ENCODE data around the gene TPX2. TPM values are rescaled to one million over a fixed set of nuclear protein-coding genes. Genes with fewer than 3 reads are reported as not detected.
A peak's percentile ranks its signal among the peaks of the same experiment; 100 is the strongest.
"Not testable (repeated sequence)": the region's sequence is repeated elsewhere in the genome, so short reads cannot be mapped to it uniquely, and the experiment has no call there.

Gene TPX2
- total RNA-seq, 1 donor from 2014 or later, result 16.5 TPM

- DNase-seq, result no peak
These were observed 30.6 kb downstream of the TPX2 start for GRCh38 chr20:31769681-31770080.

GRCh38 chr20:31770243-31770642 lies 31.2 kb downstream of the TPX2 start:
- no peak for DNase-seq

- no peak for DNase-seq
These were observed 35.3 kb downstream of the TPX2 start for GRCh38 chr20:31774408-31774807.

DNA sequence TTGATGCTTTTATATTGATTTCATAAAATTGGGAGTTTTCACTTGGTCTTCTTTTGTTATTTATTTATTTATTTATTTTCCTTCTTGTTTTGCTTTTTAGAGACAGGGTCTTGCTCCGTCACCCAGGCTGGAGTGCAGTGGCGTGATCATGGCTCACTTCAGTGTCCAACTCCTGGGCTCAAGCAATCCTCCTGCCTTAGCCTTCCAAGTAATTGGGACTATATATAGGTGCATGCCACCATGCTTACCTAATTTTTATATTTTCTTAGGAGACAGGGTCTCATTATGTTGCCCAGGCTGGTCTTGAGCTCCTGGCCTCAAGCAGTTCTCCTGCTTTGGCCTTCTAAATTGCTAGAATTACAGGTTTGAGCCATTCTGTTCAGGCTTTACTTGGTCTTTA lies 41.7 kb downstream of the TPX2 start:
- DNase-seq, result no peak

DNA sequence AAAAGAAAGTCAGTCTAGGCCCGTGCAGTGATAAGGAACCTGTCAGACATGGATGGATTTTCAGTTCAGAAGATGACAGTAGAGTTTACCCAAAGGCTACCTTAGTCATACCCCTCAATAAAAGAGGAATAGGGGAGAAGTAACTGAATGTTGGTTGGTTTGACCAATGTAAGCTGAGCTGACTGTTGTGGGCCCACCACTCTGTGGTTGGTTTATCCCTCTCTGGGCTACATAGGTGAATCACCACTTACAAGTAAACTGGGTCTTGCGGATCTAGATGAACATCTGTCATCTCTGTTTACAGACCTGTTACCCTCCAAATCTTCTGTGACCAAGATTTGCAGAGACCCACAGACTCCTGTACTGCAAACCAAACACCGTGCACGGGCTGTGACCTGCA lies 42.9 kb downstream of the TPX2 start:
- no peak for DNase-seq

DNA sequence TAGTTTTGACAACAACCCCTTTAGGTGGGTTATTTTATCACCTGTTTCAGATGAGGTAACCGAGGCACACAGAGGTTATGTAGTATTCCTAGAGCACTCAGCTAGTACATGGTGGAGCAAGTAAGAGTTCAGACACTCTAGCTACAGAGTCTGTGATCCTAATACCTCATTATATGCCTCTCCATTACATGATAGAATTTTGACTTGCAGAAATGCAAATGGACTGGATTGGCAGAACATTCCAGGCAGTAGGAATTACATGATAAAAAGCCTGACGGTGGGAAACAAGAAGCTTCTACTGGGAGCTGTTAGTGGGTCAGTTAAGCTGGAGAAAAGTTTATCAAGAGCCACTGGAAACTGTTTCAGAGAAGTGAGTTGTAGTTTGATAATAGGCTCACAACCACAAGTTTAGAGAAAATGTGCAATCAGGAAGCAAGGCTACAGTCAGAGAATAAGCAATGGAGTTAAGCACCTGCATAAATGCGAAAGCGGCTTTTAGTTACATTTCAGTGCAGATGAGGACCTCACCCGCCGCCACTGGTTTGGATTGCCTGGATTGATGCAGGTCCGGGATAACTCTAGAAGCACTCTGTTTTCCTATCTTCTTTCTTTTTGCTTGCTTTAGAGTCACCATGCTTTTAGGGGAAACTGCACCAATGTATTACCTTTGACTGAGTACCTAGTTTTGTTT lies 45.4 kb downstream of the TPX2 start:
- DNase-seq, result no peak

- no peak for DNase-seq
These were observed 46.0 kb downstream of the TPX2 start for GRCh38 chr20:31785089-31785488.

DNA sequence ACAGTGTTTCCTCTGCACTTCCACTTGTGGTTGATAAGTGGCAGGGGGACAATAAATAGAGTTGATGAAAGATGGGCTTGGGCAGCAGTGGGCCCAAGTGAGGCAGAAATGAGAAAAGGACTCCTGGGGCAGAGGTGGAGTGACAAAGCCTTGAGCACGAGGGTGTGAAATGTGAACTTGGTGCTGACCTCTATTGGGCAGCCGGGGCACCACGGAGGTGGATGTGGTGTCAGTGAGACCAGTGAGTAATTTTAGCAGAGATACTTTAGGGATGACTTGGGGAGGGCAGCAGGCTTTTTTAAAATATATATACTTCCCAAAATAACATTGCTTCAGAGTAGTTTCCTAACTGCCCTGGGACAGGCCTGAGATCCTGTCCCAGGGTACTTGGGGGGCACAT lies 49.5 kb downstream of the TPX2 start:
- DNase-seq, result no peak

GRCh38 chr20:31790401-31790800 lies 51.3 kb downstream of the TPX2 start:
- DNase-seq, result no peak

GRCh38 chr20:31797364-31797763 lies 58.3 kb downstream of the TPX2 start:
- no peak for DNase-seq

GRCh38 chr20:31801508-31801907 lies 62.4 kb downstream of the TPX2 start:
- no peak for DNase-seq

DNA sequence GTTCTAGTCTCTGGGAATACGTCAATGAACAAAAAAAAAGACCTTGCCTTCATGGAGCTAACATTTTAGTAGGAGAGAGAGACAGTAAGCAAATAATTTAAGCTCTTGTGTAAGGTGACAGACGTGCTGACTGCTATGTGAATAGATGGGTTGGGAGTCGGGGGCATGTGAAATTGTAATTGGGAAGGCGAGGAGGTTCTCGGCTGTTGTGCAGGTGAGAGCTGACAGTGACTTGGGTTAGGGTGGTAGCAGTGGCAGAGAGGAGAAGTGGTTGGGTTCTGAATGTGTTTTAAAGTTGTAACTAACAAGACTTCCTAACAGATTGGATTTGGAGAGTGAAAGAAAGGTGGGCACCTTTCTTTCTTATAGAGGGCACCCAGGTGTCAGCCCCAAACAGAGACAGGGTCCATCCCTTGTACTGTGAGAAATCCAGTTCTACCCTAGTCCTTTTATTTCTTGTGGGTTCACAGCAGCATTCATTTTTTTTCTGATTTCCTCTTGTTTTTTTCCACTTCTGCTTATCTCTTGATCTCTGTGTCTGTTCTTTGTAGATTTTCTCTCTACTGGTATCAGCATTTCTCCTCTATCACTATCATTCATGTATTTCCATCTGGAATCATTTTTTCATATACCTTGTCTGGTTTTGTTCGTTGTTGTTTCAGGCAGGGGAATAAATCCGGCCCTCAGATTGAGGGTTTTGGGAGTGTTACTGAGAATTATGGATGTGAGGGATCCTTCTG lies 64.6 kb downstream of the TPX2 start:
- no peak for DNase-seq

DNA sequence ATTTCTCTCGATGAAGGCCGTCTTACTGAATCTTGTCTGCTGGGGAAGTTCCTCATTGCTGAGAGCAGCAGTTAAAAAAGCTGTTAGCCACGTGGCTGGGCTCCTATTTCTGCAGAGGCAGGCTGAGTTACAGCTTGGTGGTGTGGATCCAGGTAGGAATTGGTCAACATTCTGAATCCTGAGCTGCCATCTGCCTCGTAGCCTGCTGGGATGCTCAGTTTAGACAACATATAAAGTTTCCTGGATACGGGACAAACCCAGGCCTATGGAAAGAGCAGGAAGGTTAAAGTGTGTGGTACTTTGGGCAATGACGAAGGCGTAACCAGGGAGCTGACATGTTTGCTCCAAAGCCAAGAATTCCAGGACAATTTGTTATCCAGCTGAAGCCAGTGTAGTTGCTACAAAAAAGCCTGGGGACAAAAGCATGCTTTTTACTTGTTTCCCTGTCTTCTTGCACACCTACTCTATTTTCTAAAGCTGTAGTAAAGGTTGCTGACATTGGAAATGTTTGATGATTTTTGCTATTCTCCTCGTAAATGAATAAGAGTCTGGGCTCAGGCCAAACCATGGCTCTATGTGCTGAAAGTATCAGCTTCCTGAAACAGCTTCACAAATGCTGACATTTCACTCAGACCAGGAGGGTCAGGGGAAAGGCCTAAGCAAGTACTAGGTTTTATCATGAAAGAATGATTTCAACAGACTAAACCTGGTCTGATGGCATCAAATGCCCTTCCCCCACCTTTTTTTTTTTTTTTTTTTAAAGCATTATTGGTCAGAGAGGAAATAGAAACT lies 67.7 kb downstream of the TPX2 start:
- DNase-seq, result no peak

DNA sequence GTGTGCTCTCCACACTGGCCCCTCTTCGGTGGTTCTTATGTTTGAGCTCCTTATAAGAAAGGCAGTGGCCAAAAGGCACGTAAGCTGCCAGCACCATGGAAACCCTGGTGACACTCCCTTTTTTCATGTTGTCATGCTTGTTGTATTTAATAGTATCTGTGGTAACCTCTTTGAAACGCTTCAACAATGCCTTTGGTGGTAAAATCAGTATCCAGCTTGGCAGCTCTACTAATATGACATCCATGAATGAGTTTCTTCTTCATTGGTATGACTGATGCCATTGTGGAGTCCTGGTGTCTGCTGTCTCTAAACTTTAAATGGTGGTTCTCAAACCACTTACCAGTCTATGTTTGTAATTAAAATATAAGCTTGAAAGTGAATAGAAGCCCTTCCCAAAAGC lies 69.4 kb downstream of the TPX2 start:
- no peak for DNase-seq

DNA sequence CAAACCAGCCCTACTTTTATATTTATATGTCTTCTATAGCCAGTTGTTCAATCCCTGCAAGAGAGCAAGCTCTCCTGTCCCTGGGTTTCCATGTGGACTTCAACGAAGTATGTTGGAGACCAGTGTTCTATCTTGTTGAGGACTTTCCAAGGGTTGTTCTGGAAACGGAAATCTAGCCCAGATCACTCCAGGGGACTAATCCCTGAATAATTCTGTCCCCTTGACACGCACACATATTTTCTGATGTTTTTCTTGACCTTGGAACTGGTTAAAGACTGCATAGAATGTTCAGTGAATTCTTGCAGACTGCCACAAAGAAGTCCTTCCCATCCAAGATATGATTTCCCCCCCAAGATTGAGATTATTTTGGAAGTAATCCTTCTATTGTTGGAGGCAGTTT lies 70.6 kb downstream of the TPX2 start:
- DNase-seq, result no peak

GRCh38 chr20:31811198-31811597 lies 72.1 kb downstream of the TPX2 start:
- no peak for DNase-seq

DNA sequence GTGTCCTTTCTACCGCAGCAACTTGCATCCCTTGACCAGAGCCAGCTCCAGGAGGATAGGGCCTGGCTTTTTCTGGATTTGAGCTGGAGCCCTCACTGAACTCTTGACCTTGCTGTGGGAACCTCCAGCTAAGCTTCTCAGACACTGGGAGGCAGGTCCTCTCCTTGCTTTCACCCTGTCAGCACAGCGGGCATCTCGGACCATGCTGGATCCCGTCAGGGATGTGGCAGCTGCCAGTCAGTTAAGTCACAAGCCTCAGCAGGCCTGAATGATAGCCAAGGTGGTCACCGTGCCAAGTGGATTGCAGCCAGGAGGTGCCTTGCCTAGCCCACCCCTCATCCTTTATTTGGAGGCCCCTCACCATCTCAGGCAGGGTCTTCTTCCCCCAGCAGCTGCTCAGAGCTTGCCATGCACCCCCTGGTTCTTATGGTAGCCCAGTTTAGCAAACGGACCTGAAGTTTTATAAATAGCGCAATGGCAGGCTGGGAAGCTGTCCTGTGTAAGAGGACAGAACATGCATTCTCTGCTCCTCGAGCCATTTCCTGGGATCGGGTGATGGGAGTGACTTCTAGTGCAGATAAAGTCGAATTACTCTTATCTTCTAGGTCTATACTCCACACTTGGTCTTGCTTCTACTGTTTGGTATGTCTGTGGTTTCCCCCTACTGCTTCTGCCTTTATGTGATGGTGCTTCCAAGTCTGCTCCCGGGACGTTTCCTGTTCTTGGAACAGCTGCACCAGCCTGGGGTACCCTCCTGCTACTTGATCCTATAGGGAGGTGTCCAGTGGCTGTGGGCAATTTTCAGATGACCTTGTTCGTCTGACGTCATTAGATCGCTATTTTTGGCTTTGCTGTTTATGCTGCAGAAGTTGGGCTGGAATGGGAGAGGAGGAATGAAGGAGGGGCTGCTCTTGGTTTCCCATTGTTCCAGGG lies 73.0 kb downstream of the TPX2 start:
- DNase-seq, result peak; percentile 56

DNA sequence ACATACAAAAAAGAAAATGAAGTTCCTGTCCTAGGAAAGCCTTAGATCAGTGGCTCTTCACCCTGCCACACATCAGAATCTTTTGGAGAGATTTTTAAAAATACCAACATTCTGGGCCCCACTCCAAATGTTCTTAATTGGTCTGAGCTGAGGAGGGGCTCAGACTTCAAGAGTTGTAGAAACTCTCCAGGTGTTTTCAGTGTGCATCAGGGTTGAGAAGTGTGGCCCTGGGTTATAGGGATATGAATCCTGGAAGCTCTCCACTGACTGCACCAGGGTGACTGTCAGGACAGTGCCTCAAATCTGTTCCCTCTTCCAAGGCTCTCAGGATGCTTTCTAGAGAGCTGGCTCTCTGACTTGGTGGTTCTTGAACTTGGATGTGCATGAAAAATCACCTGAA lies 74.5 kb downstream of the TPX2 start:
- no peak for DNase-seq

- not testable (repeated sequence) for DNase-seq
These were observed 75.1 kb downstream of the TPX2 start for GRCh38 chr20:31814142-31814541.

GRCh38 chr20:31815408-31816188 lies 76.5 kb downstream of the TPX2 start:
- DNase-seq, result no peak

- no peak for DNase-seq
These were observed 77.1 kb downstream of the TPX2 start for GRCh38 chr20:31816221-31816620.

- DNase-seq, result no peak
These were observed 78.4 kb downstream of the TPX2 start for GRCh38 chr20:31817461-31817860.

Measured in dermis blood vessel endothelial cell (primary cell).